HCT116 (cell line): ENCODE data around the gene ZCCHC24. TPM values are rescaled to one million over a fixed set of nuclear protein-coding genes. Genes with fewer than 3 reads are reported as not detected.

ENCODE experiments used
- ATAC-seq: fragments of 200-7000 bp; cut with Tn5 transposase; 2 replicates; pipeline ENCODE4 v1.9.1; 2020; ENCODE audit warnings: mild to moderate bottlenecking, moderate library complexity
- BruUV-seq: library from RNA; stranded (reverse); fragments of 400-500 nt; replicated peaks from 2 replicates; lab custom pipeline; 2021; lab: Mats Ljungman, UMichigan
- CTCF ChIA-PET: fragments of 300-600 bp; sonication (Branson Sonifier 250); formaldehyde crosslinking; loops from one replicate; lab custom pipeline; 2021; ENCODE audit warnings: antibody characterized with exemption; lab: Charles Lee
- POLR2A ChIA-PET: fragments of 300-600, 350-600 bp; sonication (Branson Sonifier 250); formaldehyde crosslinking; loops from one replicate; lab custom pipeline; 2021; ENCODE audit warnings: antibody characterized with exemption; lab: Charles Lee
- RAD21 ChIA-PET, 2 experiments: fragments of 300-600 bp; sonication (Branson Sonifier 250); formaldehyde crosslinking; loops; one replicate each; lab custom pipeline; 2023; ENCODE audit warnings: low total read pairs in 2 of 2; ENCODE audit not compliant: uncharacterized antibody in 2 of 2, unreplicated experiment in 2 of 2, low non-redundant PET in 1 of 2; lab: Charles Lee
- DNase-seq: peaks from one replicate; pipeline ENCODE4 v3.0.0-alpha.2; 2010; ENCODE audit warnings: low read depth, low spot score
- H2AFZ ChIP-seq: fragments of 200-600 bp; shearing (Covaris generic), sonication (generic); 2 replicates; pipeline ENCODE4 v1.6.1; 2017; ENCODE audit warnings: low read depth, mixed run types, mixed read lengths, antibody characterized with exemption, low read length; ENCODE audit not compliant: poor library complexity, severe bottlenecking
- H3K27ac ChIP-seq: 2 replicates; pipeline ENCODE4 v1.5.1; 2012; ENCODE audit warnings: low read depth, low read length
- H3K27me3 ChIP-seq: fragments of 200-600 bp; sonication (generic); 2 replicates; pipeline ENCODE4 v1.6.1; 2016; ENCODE audit warnings: mixed run types, low read length, mixed read lengths; ENCODE audit not compliant: insufficient read depth
- H3K36me3 ChIP-seq, 2 experiments: fragments of 200-500 bp in 1 of 2; fragments of 200-600 bp in 1 of 2; sonication (Bioruptor generic) in 1 of 2; sonication (generic) in 1 of 2; 2 replicates each; pipeline versions ENCODE4 v1.5.1 to v1.6.1; 2014 to 2016; ENCODE audit warnings: low read length in 2 of 2, inconsistent platforms in 1 of 2, mixed read lengths in 1 of 2, mixed run types in 1 of 2; ENCODE audit not compliant: insufficient read depth in 2 of 2, control insufficient read depth in 1 of 2
- H3K4me1 ChIP-seq, 2 experiments: fragments of 200-600 bp in 1 of 2; sonication (generic) in 1 of 2; 2 replicates each; pipeline versions ENCODE4 v1.5.1 to v1.6.1; 2012 to 2017; ENCODE audit warnings: low read length in 2 of 2, inconsistent platforms in 1 of 2, mild to moderate bottlenecking in 1 of 2, mixed read lengths in 1 of 2, mixed run types in 1 of 2, moderate library complexity in 1 of 2; ENCODE audit not compliant: insufficient read depth in 2 of 2, control insufficient read depth in 1 of 2
- H3K4me2 ChIP-seq: fragments of 200-600 bp; sonication (generic); 2 replicates; pipeline ENCODE4 v1.6.1; 2017; ENCODE audit warnings: mixed run types, low read length, mixed read lengths
- H3K4me3 ChIP-seq, 2 experiments: fragments of 200-600 bp in 1 of 2; sonication (generic) in 1 of 2; replicated peaks in 1 of 2; 2 replicates each; pipeline ENCODE4 v1.5.1; 2011 to 2016; ENCODE audit warnings: low read length in 2 of 2, control low read depth in 1 of 2, low read depth in 1 of 2, mild to moderate bottlenecking in 1 of 2, mixed read lengths in 1 of 2, mixed run types in 1 of 2
- H3K79me2 ChIP-seq: fragments of 200-600 bp; sonication (generic); 2 replicates; pipeline ENCODE4 v1.6.1; 2017; ENCODE audit warnings: mild to moderate bottlenecking, mixed run types, low read length, moderate library complexity, mixed read lengths; ENCODE audit not compliant: insufficient read depth
- H3K9ac ChIP-seq: fragments of 200-600 bp; sonication (generic); 2 replicates; pipeline ENCODE4 v1.6.1; 2016; ENCODE audit warnings: low read length, mixed read lengths
- H3K9me2 ChIP-seq: fragments of 200-600 bp; sonication (generic), shearing (Covaris generic); 2 replicates; pipeline ENCODE4 v1.6.1; 2017; ENCODE audit warnings: mixed run types, mild to moderate bottlenecking, moderate library complexity; ENCODE audit not compliant: insufficient read depth
- H3K9me3 ChIP-seq, 2 experiments: fragments of 200-500 bp in 1 of 2; fragments of 200-600 bp in 1 of 2; sonication (Bioruptor generic) in 1 of 2; sonication (generic) in 1 of 2; 2 replicates each; pipeline ENCODE4 v1.6.1; 2014 to 2017; ENCODE audit warnings: low read length in 2 of 2, mixed read lengths in 2 of 2, inconsistent platforms in 1 of 2, low read depth in 1 of 2, mild to moderate bottlenecking in 1 of 2, mixed run types in 1 of 2, moderate library complexity in 1 of 2; ENCODE audit not compliant: control insufficient read depth in 1 of 2, insufficient read depth in 1 of 2
- H4K20me1 ChIP-seq: fragments of 200-600 bp; sonication (generic), shearing (Covaris generic); 2 replicates; pipeline ENCODE4 v1.6.1; 2017; ENCODE audit warnings: mixed run types, mild to moderate bottlenecking, moderate library complexity; ENCODE audit not compliant: insufficient read depth
- ATF3 ChIP-seq: IDR thresholded peaks from 2 replicates; pipeline ENCODE4 v1.6.1; 2012
- CBX3 ChIP-seq: IDR thresholded peaks from 2 replicates; pipeline ENCODE4 v1.6.1; 2012; ENCODE audit warnings: low read depth
- CEBPB ChIP-seq: IDR thresholded peaks from 2 replicates; pipeline ENCODE4 v1.6.1; 2012; ENCODE audit warnings: low read depth
- EGR1 ChIP-seq: IDR thresholded peaks from 2 replicates; pipeline ENCODE4 v1.6.1; 2012; ENCODE audit warnings: low read depth
- ELF1 ChIP-seq: IDR thresholded peaks from 2 replicates; pipeline ENCODE4 v1.6.1; 2012; ENCODE audit warnings: low read depth, borderline replicate concordance
- EZH2 ChIP-seq: fragments of 200-600 bp; sonication (generic); IDR thresholded peaks from 2 replicates; pipeline ENCODE4 v1.6.1; 2017; ENCODE audit warnings: antibody characterized with exemption, mixed run types
- EZH2phosphoT487 ChIP-seq: fragments of 200-600 bp; IDR thresholded peaks from 2 replicates; pipeline ENCODE4 v1.6.1; 2018; ENCODE audit warnings: antibody characterized with exemption, borderline replicate concordance
- FOSL1 ChIP-seq: IDR thresholded peaks from 2 replicates; pipeline ENCODE4 v1.6.1; 2012; ENCODE audit warnings: low read depth
- POLR2A ChIP-seq: IDR thresholded peaks from 2 replicates; pipeline ENCODE4 v1.7.0; 2011; ENCODE audit warnings: borderline replicate concordance; ENCODE audit not compliant: insufficient read depth, insufficient read length; ENCODE audit errors: extremely low read depth
- POLR2AphosphoS5 ChIP-seq: IDR thresholded peaks from 2 replicates; pipeline ENCODE4 v1.6.1; 2011; ENCODE audit warnings: mild to moderate bottlenecking, low read depth, low read length, moderate library complexity
- REST ChIP-seq: IDR thresholded peaks from 2 replicates; pipeline ENCODE4 v1.6.1; 2012; ENCODE audit warnings: low read depth
- SIN3A ChIP-seq: IDR thresholded peaks from 2 replicates; pipeline ENCODE4 v1.6.1; 2012; ENCODE audit warnings: low read depth
- TCF7L2 ChIP-seq: IDR thresholded peaks from 2 replicates; pipeline ENCODE4 v1.7.0; 2011; ENCODE audit warnings: borderline replicate concordance, inconsistent platforms; ENCODE audit not compliant: insufficient read depth, insufficient read length; ENCODE audit errors: extremely low read depth
- ZBTB33 ChIP-seq: IDR thresholded peaks from 2 replicates; pipeline ENCODE4 v1.6.1; 2011; ENCODE audit warnings: mild to moderate bottlenecking, low read length, moderate library complexity; ENCODE audit not compliant: insufficient replicate concordance; ENCODE audit errors: extremely low read depth
- intact Hi-C: fragments of 100-400 bp; cut with micrococcal nuclease; formaldehyde crosslinking; loops from 2 replicates; pipeline ENCODE4 v1.10.0; 2022
- total RNA-seq: library from RNA; stranded (reverse); gene quantifications from one replicate; pipeline ENCODE4 v1.2.1, GENCODE V29; 2021; ENCODE audit not compliant: unreplicated experiment

The ZCCHC24 gene
- total RNA-seq, 1 experiment from 2014 or later = 7.0 TPM

GRCh38 chr10:79475119-79475653 lies 29.8 kb upstream of the ZCCHC24 start:
- POLR2A ChIA-PET = no interaction called here
- H2AFZ ChIP-seq = no peak overlapping the region
- H3K4me2 ChIP-seq = no peak overlapping the region
- TF ChIP-seq EZH2phosphoT487 (no peak), POLR2AphosphoS5 (no peak), FOSL1 (no peak), ZBTB33 (no peak), POLR2A (no peak), EZH2 (no peak), REST (no peak), TCF7L2 (no peak), CEBPB (no peak), CBX3 (no peak), SIN3A (no peak), ATF3 (no peak), ELF1 (no peak), EGR1 (no peak)
- no peaks in the 10 kb centered on the region for H4K20me1 ChIP-seq
- intact Hi-C loops = no loop called here
- no peaks in the 10 kb centered on the region for H3K79me2 ChIP-seq
- ATAC-seq (no peak), DNase-seq (no peak)
- no peak overlapping the region for H3K9ac ChIP-seq
- H3K27me3 ChIP-seq = no peaks in the 10 kb centered on the region
- H3K36me3 ChIP-seq = no peaks in the 10 kb centered on the region
- H3K9me2 ChIP-seq = no peaks in the 10 kb centered on the region
- RAD21 ChIA-PET = no interaction called here
- H3K9me3 ChIP-seq = no peaks in the 10 kb centered on the region
- H3K27ac ChIP-seq = no peak overlapping the region
- CTCF ChIA-PET = interaction anchor here (1.9 kb wide), 1 partner anchor 12 kb away, joined by 8 read pairs; no protein-coding TSS in a partner anchor
- no TSS peak for BruUV-seq
- no peak overlapping the region for H3K4me3 ChIP-seq
- no peaks in the 10 kb centered on the region for H3K4me1 ChIP-seq
